Renal cortex interstitium (tissue), 11 donors: ENCODE results near the gene RACGAP1. TPM values are rescaled to one million over a fixed set of nuclear protein-coding genes. Genes with fewer than 3 reads are reported as not detected.

ENCODE experiments used
- DNase-seq, 11 donors: peaks; one replicate each; pipeline ENCODE4 v3.0.0-alpha.2; 2013; ENCODE audit warnings: low read depth in 9 of 11, low spot score in 4 of 11; ENCODE audit errors: extremely low read depth in 1 of 11
- polyA plus RNA-seq, 3 donors: library from polyadenylated mRNA; unstranded; fragments of 120-200 nt; gene quantifications; one replicate each; pipeline ENCODE4 v1.2.1, GENCODE V29; 2013; ENCODE audit not compliant: insufficient read length in 3 of 3

Gene RACGAP1
- polyA plus RNA-seq, 3 donors, result 40.5 to 57.9 (median 56.1) TPM

- DNase-seq, result no peak
Observed at GRCh38 chr12:49952391-49953055, 72.8 kb downstream of the RACGAP1 start.

- no peak for DNase-seq
Observed at GRCh38 chr12:49951411-49952240, 73.7 kb downstream of the RACGAP1 start.

- DNase-seq, result no peak
Observed at GRCh38 chr12:49950273-49951251, 74.7 kb downstream of the RACGAP1 start, which contains the start of gene AQP2. Gene AQP2, plus strand, starts transcription at chr12:49950737. Its CDS starts 94 bp downstream, at chr12:49950831.

- DNase-seq, result no peak
Observed at GRCh38 chr12:49949866-49950265, 75.4 kb downstream of the RACGAP1 start.

GRCh38 chr12:49948866-49949845 lies 76.1 kb downstream of the RACGAP1 start:
- DNase-seq, result no peak

GRCh38 chr12:49947593-49948226 lies 77.6 kb downstream of the RACGAP1 start:
- no peak for DNase-seq

- DNase-seq, result no peak
Observed at GRCh38 chr12:49946497-49946896, 78.8 kb downstream of the RACGAP1 start.

GRCh38 chr12:49946086-49946485 lies 79.2 kb downstream of the RACGAP1 start:
- DNase-seq, result no peak

GRCh38 chr12:49945394-49946080 lies 79.8 kb downstream of the RACGAP1 start:
- DNase-seq, result peak in 6 of 11 donors; percentile 52 to 77 (median 68)

GRCh38 chr12:49944718-49945117 lies 80.6 kb downstream of the RACGAP1 start:
- no peak for DNase-seq

GRCh38 chr12:49944046-49944445 lies 81.2 kb downstream of the RACGAP1 start:
- no peak for DNase-seq

- no peak for DNase-seq
Observed at GRCh38 chr12:49943625-49943960, 81.7 kb downstream of the RACGAP1 start.

GRCh38 chr12:49942921-49943624 lies 82.2 kb downstream of the RACGAP1 start:
- DNase-seq, result no peak

GRCh38 chr12:49942512-49942893 lies 82.8 kb downstream of the RACGAP1 start:
- DNase-seq, result no peak

GRCh38 chr12:49941556-49942511 lies 83.5 kb downstream of the RACGAP1 start:
- no peak for DNase-seq

- no peak for DNase-seq
Observed at GRCh38 chr12:49939707-49940106, 85.6 kb downstream of the RACGAP1 start.
